Subcutaneous adipose tissue (tissue), 4 donors: Measurements from ENCODE around the gene CLEC4G. TPM values are rescaled to one million over a fixed set of nuclear protein-coding genes. Genes with fewer than 3 reads are reported as not detected.

Experiments used
- total RNA-seq, 4 donors: library from RNA; depleted of rRNA; stranded (reverse); fragments of >200 nt; gene quantifications; one replicate each; pipeline ENCODE4 v1.1.0, GENCODE V29; 2016
- TF ChIP-seq, protein P1 (sequence below): fragments of 450-650 bp; IDR thresholded peaks from one replicate; pipeline ENCODE4 v1.5.1; 2016; ENCODE audit warnings: low read depth, mild to moderate bottlenecking, control low read depth, antibody characterized with exemption, moderate library complexity

CLEC4G gene
- total RNA-seq, 4 donors from 2014 or later = 1.7 to 4.0 (median 3.1) TPM

DNA sequence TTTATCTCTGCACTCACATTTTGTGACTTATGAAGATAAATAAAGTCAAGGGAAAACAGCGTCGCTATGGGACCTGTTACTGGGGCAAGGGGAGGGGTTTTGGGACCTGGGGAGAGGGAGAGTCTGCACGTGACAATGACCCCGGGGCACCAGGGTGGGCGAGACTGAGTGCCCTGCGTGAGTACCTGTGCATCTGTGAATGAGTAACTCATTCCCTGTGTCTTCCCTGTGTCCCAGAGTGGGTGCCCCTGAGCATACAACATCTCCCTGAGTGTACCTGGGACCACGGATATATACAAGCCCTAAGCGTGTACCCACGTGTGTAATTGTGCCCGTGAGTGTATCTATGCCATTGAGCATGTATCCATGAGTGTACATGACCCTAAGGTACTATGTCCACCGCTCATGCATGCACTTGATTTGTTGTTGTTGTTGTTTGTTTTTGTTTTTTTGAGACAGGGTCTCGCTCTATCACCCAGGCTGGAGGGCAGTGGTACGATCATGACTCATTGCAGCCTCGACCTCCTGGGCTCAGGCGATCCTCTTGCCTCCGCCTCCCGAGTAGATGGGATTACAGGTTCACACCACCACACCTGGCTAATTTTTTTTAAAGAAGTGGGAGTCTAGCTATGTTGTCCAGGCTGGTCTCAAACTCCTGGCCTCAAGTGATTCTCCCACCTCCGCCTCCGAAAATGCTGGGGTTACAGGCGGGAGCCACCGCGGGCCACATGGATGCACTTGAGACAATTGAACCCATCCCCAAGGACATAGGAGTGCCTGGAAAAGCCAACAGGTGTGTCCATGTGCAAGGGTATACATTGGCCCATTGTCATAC lies 51.9 kb downstream of the CLEC4G start:
- TF ChIP-seq, protein P1, sequence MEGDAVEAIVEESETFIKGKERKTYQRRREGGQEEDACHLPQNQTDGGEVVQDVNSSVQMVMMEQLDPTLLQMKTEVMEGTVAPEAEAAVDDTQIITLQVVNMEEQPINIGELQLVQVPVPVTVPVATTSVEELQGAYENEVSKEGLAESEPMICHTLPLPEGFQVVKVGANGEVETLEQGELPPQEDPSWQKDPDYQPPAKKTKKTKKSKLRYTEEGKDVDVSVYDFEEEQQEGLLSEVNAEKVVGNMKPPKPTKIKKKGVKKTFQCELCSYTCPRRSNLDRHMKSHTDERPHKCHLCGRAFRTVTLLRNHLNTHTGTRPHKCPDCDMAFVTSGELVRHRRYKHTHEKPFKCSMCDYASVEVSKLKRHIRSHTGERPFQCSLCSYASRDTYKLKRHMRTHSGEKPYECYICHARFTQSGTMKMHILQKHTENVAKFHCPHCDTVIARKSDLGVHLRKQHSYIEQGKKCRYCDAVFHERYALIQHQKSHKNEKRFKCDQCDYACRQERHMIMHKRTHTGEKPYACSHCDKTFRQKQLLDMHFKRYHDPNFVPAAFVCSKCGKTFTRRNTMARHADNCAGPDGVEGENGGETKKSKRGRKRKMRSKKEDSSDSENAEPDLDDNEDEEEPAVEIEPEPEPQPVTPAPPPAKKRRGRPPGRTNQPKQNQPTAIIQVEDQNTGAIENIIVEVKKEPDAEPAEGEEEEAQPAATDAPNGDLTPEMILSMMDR = no peak

DNA sequence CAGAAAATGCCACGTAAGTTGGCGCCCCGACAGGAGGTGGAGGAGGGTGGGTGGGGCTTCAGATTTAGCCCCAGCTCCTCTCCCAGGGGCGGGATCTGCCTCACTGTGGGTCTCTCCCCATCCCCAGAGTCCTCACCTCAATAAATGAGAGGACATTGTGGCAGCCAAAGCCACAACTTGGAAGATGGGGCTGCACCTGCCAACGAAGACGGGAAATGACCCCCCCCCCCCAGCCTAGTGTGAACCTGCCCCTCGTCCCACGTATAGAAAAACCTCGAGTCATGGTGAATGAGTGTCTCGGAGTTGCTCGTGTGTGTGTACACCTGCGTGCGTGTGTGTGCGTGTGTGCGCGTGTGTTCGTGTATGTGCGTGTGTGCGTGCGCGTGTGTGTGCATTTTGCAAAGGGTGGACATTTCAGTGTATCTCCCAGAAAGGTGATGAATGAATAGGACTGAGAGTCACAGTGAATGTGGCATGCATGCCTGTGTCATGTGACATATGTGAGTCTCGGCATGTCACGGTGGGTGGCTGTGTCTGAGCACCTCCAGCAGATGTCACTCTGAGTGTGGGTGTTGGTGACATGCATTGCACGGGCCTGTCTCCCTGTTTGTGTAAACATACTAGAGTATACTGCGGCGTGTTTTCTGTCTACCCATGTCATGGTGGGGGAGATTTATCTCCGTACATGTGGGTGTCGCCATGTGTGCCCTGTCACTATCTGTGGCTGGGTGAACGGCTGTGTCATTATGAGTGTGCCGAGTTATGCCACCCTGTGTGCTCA lies 52.7 kb downstream of the CLEC4G start:
- TF ChIP-seq, protein P1 = no peak

Other genes with a start within 250 kb of the CLEC4G start
- gene PEX11G, start 243.1 kb downstream of the CLEC4G start, total RNA-seq = 10 to 100 TPM in 1 of 4 donors, 1 to 10 TPM in 3; 2.3 to 10.6 (median 6.5) TPM
- gene ZNF358, start 216.0 kb downstream of the CLEC4G start, total RNA-seq = 10 to 100 TPM; 39.8 to 88.7 (median 46.7) TPM
- gene MCOLN1, start 209.5 kb downstream of the CLEC4G start, total RNA-seq = 10 to 100 TPM; 28.6 to 50.8 (median 30.2) TPM
- 10 to 100 TPM; 32.4 to 75.4 (median 53.3) TPM for gene PNPLA6, start 196.4 kb downstream of the CLEC4G start, total RNA-seq
- not detected for gene CAMSAP3, start 136.2 kb downstream of the CLEC4G start, total RNA-seq
- gene XAB2, start 102.6 kb downstream of the CLEC4G start, total RNA-seq = 10 to 100 TPM; 16.1 to 40.5 (median 30.9) TPM
- 10 to 100 TPM in 3 of 4 donors, 1 to 10 TPM in 1; 8.3 to 35.4 (median 21.1) TPM for gene PET100, start 102.3 kb downstream of the CLEC4G start, total RNA-seq
- gene PCP2, start 98.4 kb downstream of the CLEC4G start, total RNA-seq = not detected
- gene STXBP2, start 95.0 kb downstream of the CLEC4G start, total RNA-seq = 10 to 100 TPM; 20.2 to 62.7 (median 27.0) TPM
- gene RETN, start 63.1 kb downstream of the CLEC4G start, total RNA-seq = 1 to 10 TPM in 2 of 4 donors, not detected in 2; 1.5 to 1.8 TPM
- 1 to 10 TPM in 3 of 4 donors, not detected in 1; 1.1 to 8.5 (median 1.3) TPM for gene MCEMP1, start 55.0 kb downstream of the CLEC4G start, total RNA-seq
- 100 to 1,000 TPM in 1 of 4 donors, 10 to 100 TPM in 3; 59.9 to 114 (median 72.2) TPM for gene TRAPPC5, start 51.3 kb downstream of the CLEC4G start, total RNA-seq
- gene FCER2, start 30.0 kb downstream of the CLEC4G start, total RNA-seq = under 1 TPM in 3 of 4 donors, not detected in 1; 0.49 to 0.88 (median 0.68) TPM
- gene CD209, start 15.4 kb upstream of the CLEC4G start, total RNA-seq = 10 to 100 TPM; 17.5 to 24.8 (median 21.8) TPM
- gene CLEC4M, start 31.1 kb upstream of the CLEC4G start, total RNA-seq = not detected
- gene EVI5L, start 98.1 kb upstream of the CLEC4G start, total RNA-seq = 10 to 100 TPM in 2 of 4 donors, 1 to 10 TPM in 2; 6.3 to 12.1 (median 9.9) TPM
- gene PRR36, start 142.3 kb upstream of the CLEC4G start, total RNA-seq = not detected
- gene LRRC8E, start 156.4 kb upstream of the CLEC4G start, total RNA-seq = 1 to 10 TPM in 1 of 4 donors, under 1 TPM in 3; 0.19 to 1.5 (median 0.50) TPM
- 10 to 100 TPM in 3 of 4 donors, 1 to 10 TPM in 1; 9.9 to 16.2 (median 12.4) TPM for gene MAP2K7, start 171.8 kb upstream of the CLEC4G start, total RNA-seq
- gene TGFBR3L, start 182.7 kb upstream of the CLEC4G start, total RNA-seq = not detected
- 10 to 100 TPM in 1 of 4 donors, 1 to 10 TPM in 3; 6.4 to 13.0 (median 9.4) TPM for gene SNAPC2, start 188.2 kb upstream of the CLEC4G start, total RNA-seq
- gene CTXN1, start 194.0 kb upstream of the CLEC4G start, total RNA-seq = under 1 TPM in 3 of 4 donors, not detected in 1; 0.66 to 0.94 (median 0.68) TPM
- 10 to 100 TPM; 31.6 to 44.1 (median 38.0) TPM for gene TIMM44, start 211.6 kb upstream of the CLEC4G start, total RNA-seq